Small intestine (tissue), 7 donors: ENCODE results near the gene RDH11. TPM values are rescaled to one million over a fixed set of nuclear protein-coding genes. Genes with fewer than 3 reads are reported as not detected.
A peak's percentile ranks its signal among the peaks of the same experiment; 100 is the strongest.

Source experiments
- DNase-seq, 2 donors: peaks; one replicate each; pipeline versions ENCODE4 v3.0.0 to v3.0.0-alpha.2; 2013
- FAIRE-seq: peaks from 2 replicates; lab custom pipeline; 2012; peaks lifted over from hg19 to GRCh38; lab: Jason Lieb, UNC
- H3K27ac ChIP-seq, 3 donors: one replicate each; pipeline ENCODE4 v1.5.1; 2013; ENCODE audit warnings: low read length in 2 of 3, mild to moderate bottlenecking in 2 of 3, control low read depth in 1 of 3, inconsistent platforms in 1 of 3, low read depth in 1 of 3, moderate library complexity in 1 of 3
- H3K27me3 ChIP-seq, 3 donors: one replicate each; pipeline ENCODE4 v1.6.1; 2013; ENCODE audit warnings: low read length in 3 of 3, inconsistent platforms in 1 of 3; ENCODE audit not compliant: control insufficient read depth in 3 of 3, insufficient read depth in 3 of 3
- H3K36me3 ChIP-seq, 3 donors: one replicate each; pipeline ENCODE4 v1.6.1; 2013; ENCODE audit warnings: low read length in 3 of 3, inconsistent platforms in 1 of 3, low read depth in 1 of 3, mild to moderate bottlenecking in 1 of 3, moderate library complexity in 1 of 3; ENCODE audit not compliant: control insufficient read depth in 3 of 3, insufficient read depth in 2 of 3
- H3K4me1 ChIP-seq, 3 donors: one replicate each; pipeline ENCODE4 v1.6.1; 2013; ENCODE audit warnings: low read length in 2 of 3, inconsistent platforms in 1 of 3, low read depth in 1 of 3, mild to moderate bottlenecking in 1 of 3, moderate library complexity in 1 of 3; ENCODE audit not compliant: control insufficient read depth in 3 of 3, insufficient read depth in 2 of 3
- H3K4me3 ChIP-seq, 3 donors: one replicate each; pipeline ENCODE4 v1.5.1; 2013; ENCODE audit warnings: low read length in 3 of 3, control low read depth in 1 of 3, inconsistent platforms in 1 of 3, low read depth in 1 of 3, mild to moderate bottlenecking in 1 of 3, moderate library complexity in 1 of 3
- H3K9me3 ChIP-seq, 2 donors: one replicate each; pipeline ENCODE4 v1.6.1; 2013; ENCODE audit warnings: low read depth in 1 of 2, low read length in 1 of 2; ENCODE audit not compliant: control insufficient read depth in 2 of 2, insufficient read depth in 1 of 2
- WGBS, 3 donors: extraction: QIAGEN DNeasy Blood & Tissue Kit; methylation state at CpG; one replicate each; pipeline ENCODE4 v1.1.7; 2013; 5-methylcytosine and 5-hydroxymethylcytosine counted together
- polyA plus RNA-seq, 4 donors: library from polyadenylated mRNA; stranded (reverse) in 3 of 4; unstranded in 1 of 4; fragments of 200-250 nt in 3 of 4; fragments of 120-200 nt in 1 of 4; gene quantifications; one replicate each; pipeline versions ENCODE4 v1.2.1 to v1.2.3, GENCODE V29; 2013
- donor health status: healthy with polysubstance abuse.
- donor health status: control.
- donor health status: control.
- donor health status: Bipolar disorder and iron deficiency.
- donor health status: healthy.

The RDH11 gene
- polyA plus RNA-seq, 4 donors = 5.9 to 63.8 (median 23.8) TPM

GRCh38 chr14:67653651-67654280 is 41.8 kb downstream of the RDH11 start:
- H3K27ac ChIP-seq = no peak overlapping the region
- no peak for FAIRE-seq
- H3K4me1 ChIP-seq = no peaks in the 10 kb centered on the region
- peaks cover 24 to 59% (median 38%) of the 10 kb centered on the region in 3 donors for H3K36me3 ChIP-seq
- no peak for DNase-seq
- no peaks in the 10 kb centered on the region for H3K9me3 ChIP-seq
- 88 to 97% (median 96%) methylated on average over 6 of the region's 6 CpGs for WGBS, 3 donors
- no peaks in the 10 kb centered on the region for H3K27me3 ChIP-seq
- no peak overlapping the region for H3K4me3 ChIP-seq

DNA sequence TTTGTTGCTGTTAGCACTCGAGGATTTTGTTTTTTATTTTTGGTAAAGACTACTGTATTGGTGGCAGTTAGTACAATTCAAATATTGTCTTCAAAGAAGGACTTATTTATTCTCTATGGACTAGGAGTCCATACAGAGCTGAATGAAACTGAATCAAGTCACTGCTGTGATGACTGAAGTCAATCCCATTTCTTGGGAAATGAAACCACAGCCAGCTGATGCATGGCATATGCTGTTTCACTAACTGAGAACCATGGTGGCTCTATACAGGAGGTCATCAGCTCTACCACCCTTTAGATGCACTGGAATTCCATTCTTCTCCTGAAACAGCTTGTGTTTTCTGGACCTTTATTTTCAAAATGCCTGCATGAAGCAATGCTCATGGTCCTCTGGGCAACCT is 43.4 kb downstream of the RDH11 start:
- DNase-seq (no peak), FAIRE-seq (no peak)
- Histone ChIP-seq H3K36me3 (peaks cover 24 to 49% (median 32%) of the 10 kb centered on the region in 3 donors), H3K4me3 (no peak overlapping the region), H3K27me3 (no peaks in the 10 kb centered on the region), H3K9me3 (no peaks in the 10 kb centered on the region), H3K27ac (no peak overlapping the region), H3K4me1 (no peaks in the 10 kb centered on the region)
- 82 to 96% (median 92%) methylated on average over 1 of the region's 1 CpG for WGBS, 3 donors

- Histone ChIP-seq H3K4me3 (no peak overlapping the region), H3K27me3 (no peaks in the 10 kb centered on the region), H3K27ac (no peak overlapping the region), H3K36me3 (peaks cover 22 to 37% (median 31%) of the 10 kb centered on the region in 3 donors), H3K4me1 (peaks cover 0 to 4% (median 0%) of the 10 kb centered on the region in 3 donors), H3K9me3 (no peaks in the 10 kb centered on the region)
- WGBS, 3 donors = 78 to 85% (median 81%) methylated on average over 2 of the region's 2 CpGs
- no peak for FAIRE-seq
- no peak for DNase-seq
These were observed 44.9 kb downstream of the RDH11 start for GRCh38 chr14:67650694-67651093.

- Histone ChIP-seq H3K36me3 (peaks cover 22 to 37% (median 32%) of the 10 kb centered on the region in 3 donors), H3K4me3 (no peak overlapping the region), H3K9me3 (no peaks in the 10 kb centered on the region), H3K4me1 (peaks cover 0 to 7% (median 0%) of the 10 kb centered on the region in 3 donors), H3K27me3 (no peaks in the 10 kb centered on the region), H3K27ac (no peak overlapping the region)
- DNase-seq (no peak), FAIRE-seq (no peak)
- 89 to 93% (median 90%) methylated on average over 1 of the region's 1 CpG for WGBS, 3 donors
These were observed 45.4 kb downstream of the RDH11 start for GRCh38 chr14:67650151-67650550.

DNA sequence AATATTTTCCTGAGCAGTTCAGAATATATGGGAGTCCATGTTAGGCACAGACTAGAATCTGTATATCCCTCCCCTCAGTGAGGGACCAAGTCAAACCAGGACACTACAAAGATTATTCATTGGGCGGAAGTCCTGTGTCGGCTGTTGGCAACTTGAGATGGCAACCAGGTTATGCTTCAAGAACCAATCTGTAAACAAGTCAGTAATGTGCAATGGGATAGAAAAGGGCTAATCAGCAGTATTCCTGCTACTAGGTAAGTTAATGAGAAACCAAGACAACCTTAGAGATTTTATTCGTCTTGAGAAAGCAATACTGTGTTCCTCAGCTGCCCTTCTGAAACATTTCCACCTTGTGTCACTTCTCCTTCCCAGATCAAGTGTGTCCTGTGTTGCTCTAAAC is 49.4 kb downstream of the RDH11 start:
- 82 to 86% (median 82%) methylated on average over 3 of the region's 3 CpGs for WGBS, 3 donors
- DNase-seq (peak in 1 of 2 donors; percentile 41), FAIRE-seq (no peak)
- Histone ChIP-seq H3K4me3 (no peak overlapping the region), H3K27me3 (no peaks in the 10 kb centered on the region), H3K27ac (peak overlapping the region in 1 of 3 donors; percentile 16), H3K36me3 (peaks cover 14 to 24% (median 18%) of the 10 kb centered on the region in 3 donors), H3K4me1 (peaks cover 0 to 10% (median 3%) of the 10 kb centered on the region in 3 donors), H3K9me3 (no peaks in the 10 kb centered on the region)

- no peak for FAIRE-seq
These were observed 50.1 kb downstream of the RDH11 start for GRCh38 chr14:67645414-67645813.

DNA sequence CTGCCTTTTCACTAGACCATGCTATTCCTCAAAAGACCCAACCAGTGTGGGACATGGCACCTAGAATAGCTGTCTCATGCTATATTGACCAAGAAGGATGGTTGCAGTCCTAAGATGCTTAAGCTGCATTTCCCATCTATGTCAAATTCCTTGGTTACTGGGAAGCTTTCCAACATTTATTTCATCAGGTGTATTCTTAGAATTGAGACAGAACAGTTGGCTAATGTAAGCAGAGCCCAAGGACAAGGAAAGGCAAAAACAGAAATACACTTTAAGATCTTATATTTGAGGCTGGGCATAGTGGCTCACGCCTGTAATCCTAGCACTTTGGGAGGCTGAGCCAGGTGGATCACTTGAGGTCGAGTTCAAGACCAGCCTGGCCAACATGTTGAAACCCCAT is 51.1 kb downstream of the RDH11 start:
- peaks cover 0 to 10% (median 3%) of the 10 kb centered on the region in 3 donors for H3K4me1 ChIP-seq
- no peaks in the 10 kb centered on the region for H3K27me3 ChIP-seq
- FAIRE-seq (no peak), DNase-seq (no peak)
- no peaks in the 10 kb centered on the region for H3K9me3 ChIP-seq
- H3K4me3 ChIP-seq = no peak overlapping the region
- H3K27ac ChIP-seq = peak overlapping the region in 1 of 3 donors; percentile 24
- H3K36me3 ChIP-seq = peaks cover 5 to 13% (median 7%) of the 10 kb centered on the region in 3 donors
- 92 to 97% (median 97%) methylated on average over 2 of the region's 2 CpGs for WGBS, 3 donors

More at GRCh38 chr14:67645414-67645813, 50.1 kb downstream of the RDH11 start:
- H3K4me3 ChIP-seq = no peak overlapping the region
- 87 to 90% (median 89%) methylated on average over 5 of the region's 5 CpGs for WGBS, 3 donors
- peaks cover 0 to 10% (median 3%) of the 10 kb centered on the region in 3 donors for H3K4me1 ChIP-seq
- no peaks in the 10 kb centered on the region for H3K9me3 ChIP-seq
- H3K36me3 ChIP-seq = peaks cover 10 to 20% (median 14%) of the 10 kb centered on the region in 3 donors
- no peaks in the 10 kb centered on the region for H3K27me3 ChIP-seq
- no peak overlapping the region for H3K27ac ChIP-seq
- DNase-seq = no peak

GRCh38 chr14:67643713-67644112 is 51.9 kb downstream of the RDH11 start:
- DNase-seq (peak in 1 of 2 donors; percentile 37), FAIRE-seq (no peak)
- Histone ChIP-seq H3K9me3 (no peaks in the 10 kb centered on the region), H3K36me3 (peaks cover 0 to 8% (median 2%) of the 10 kb centered on the region in 3 donors), H3K27me3 (no peaks in the 10 kb centered on the region), H3K27ac (peak overlapping the region in 2 of 3 donors; percentile 24 to 36), H3K4me3 (no peak overlapping the region), H3K4me1 (peaks cover 0 to 10% (median 3%) of the 10 kb centered on the region in 3 donors)
- WGBS, 3 donors = 8 to 56% (median 11%) methylated on average over 1 of the region's 1 CpG
